ENCODE results near the gene ZNF282. TPM values are rescaled to one million over a fixed set of nuclear protein-coding genes. Genes with fewer than 3 reads are reported as not detected.
A peak's percentile ranks its signal among the peaks of the same experiment; 100 is the strongest.

The ZNF282 gene
- total RNA-seq, 2 experiments from 2014 or later = 41.1 to 46.3 TPM

- ATAC-seq (no peak), DNase-seq (no peak)
- Mint-ChIP-seq H3K4me1 (peaks cover 37% of the 10 kb centered on the region), H3K9me3 (ENCODE audit: low read depth) (no peaks in the 10 kb centered on the region), H3K27me3 (no peaks in the 10 kb centered on the region), H3K27ac (peak overlapping the region; percentile 9), H3K36me3 (ENCODE audit: low read depth) (peaks cover 29% of the 10 kb centered on the region), H3K4me3 (peak overlapping the region; percentile 78)
- intact Hi-C loops (cut with DNase I, micrococcal nuclease) = loop anchor here (1.0 to 10.0 kb wide), 11 partner anchors 45 to 520 kb away; partner anchors contain the start of genes ZNF212 (in 1 of the 2), ZNF398 (in 1 of the 2), ZNF746 (in 1 of the 2) and ZNF783 (in 1 of the 2)
- ChIA-PET POLR2A (interaction anchor here (1.0 to 2.0 kb wide), 5 partner anchors 9 to 90 kb away, joined by 3 to 7 read pairs (median 5); partner anchors contain the start of gene ZNF425), CTCF (interaction anchor here (0.6 to 4.4 kb wide), 27 partner anchors 9 to 435 kb away, joined by 3 to 30 read pairs (median 4); partner anchors contain the start of genes ZNF398 and ZNF783)
Observed at GRCh38 chr7:149194799-149195179, 557 bp upstream of the ZNF282 start.

DNA sequence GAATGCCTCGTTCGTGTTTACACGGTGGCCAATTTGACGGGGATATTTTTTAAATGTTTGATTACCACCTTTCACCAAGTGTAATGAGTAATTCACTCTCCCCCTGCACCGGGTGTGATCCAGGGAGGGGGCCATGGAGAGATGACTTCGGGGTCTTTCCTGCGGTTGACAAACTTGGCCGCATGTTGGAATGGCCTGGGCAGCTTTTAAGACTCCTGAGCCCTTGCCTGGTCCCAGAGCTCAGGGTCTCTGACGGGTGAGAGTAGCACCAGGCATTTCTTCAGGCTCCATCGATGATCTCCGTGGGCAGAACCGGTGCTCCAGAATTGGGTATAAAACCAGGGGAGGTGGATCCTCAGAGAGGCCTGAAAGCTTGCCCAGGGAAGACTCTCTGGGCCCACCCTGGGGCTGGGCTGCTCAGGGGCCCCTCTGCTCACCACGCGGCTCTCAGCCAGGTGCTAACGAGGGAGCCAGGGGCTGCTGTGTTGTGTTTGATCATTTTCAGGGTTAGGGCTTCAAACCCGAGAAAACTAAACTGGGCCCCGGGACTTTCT, 882 bp downstream of the ZNF282 start:
- H3K4me1 Mint-ChIP-seq = peaks cover 44% of the 10 kb centered on the region

GRCh38 chr7:149196705-149197171, 1.4 kb downstream of the ZNF282 start:
- Mint-ChIP-seq H3K27ac (peak overlapping the region; percentile 94), H3K36me3 (ENCODE audit: low read depth) (peaks cover 42% of the 10 kb centered on the region), H3K27me3 (no peaks in the 10 kb centered on the region), H3K9me3 (ENCODE audit: low read depth) (no peaks in the 10 kb centered on the region), H3K4me1 (peaks cover 43% of the 10 kb centered on the region), H3K4me3 (peak overlapping the region; percentile 95)
- DNase-seq = peak; percentile 39
- peak; percentile 11 for ATAC-seq
- POLR2A ChIA-PET = interaction anchor here (0.5 to 1.8 kb wide), 2 partner anchors 13 to 63 kb away, joined by 3 to 5 read pairs; no protein-coding TSS in a partner anchor
- intact Hi-C loops (cut with DNase I, micrococcal nuclease) = loop anchor here (5.0 to 10.0 kb wide), 4 partner anchors 218 to 518 kb away; partner anchors contain the start of gene ZNF746 (in 1 of the 2)
- CTCF ChIA-PET = interaction anchor here (1.0 to 2.0 kb wide), 2 partner anchors 10 to 88 kb away, joined by 4 to 12 read pairs; no protein-coding TSS in a partner anchor

More for the DNA sequence above, 882 bp downstream of the ZNF282 start:
- peak; percentile 35 for DNase-seq
- intact Hi-C loops (cut with DNase I, micrococcal nuclease) = loop anchor here (5.0 to 10.0 kb wide), 4 partner anchors 219 to 519 kb away; partner anchors contain the start of gene ZNF746 (in 1 of the 2)
- CTCF ChIA-PET = interaction anchor here (1.0 to 4.4 kb wide), 10 partner anchors 11 to 227 kb away, joined by 3 to 30 read pairs (median 6); partner anchors contain the start of gene ZNF398
- Mint-ChIP-seq H3K27me3 (no peaks in the 10 kb centered on the region), H3K36me3 (ENCODE audit: low read depth) (peaks cover 40% of the 10 kb centered on the region), H3K4me3 (peak overlapping the region; percentile 95), H3K9me3 (ENCODE audit: low read depth) (no peaks in the 10 kb centered on the region), H3K27ac (peak overlapping the region; percentile 94)
- POLR2A ChIA-PET = interaction anchor here (0.5 to 2.0 kb wide), 6 partner anchors 12 to 264 kb away, joined by 3 to 7 read pairs (median 5); partner anchors contain the start of gene ZNF398
- peak; percentile 13 for ATAC-seq

GRCh38 chr7:149197675-149198074, 2.3 kb downstream of the ZNF282 start:
- no peaks in the 10 kb centered on the region for H3K9me3 Mint-ChIP-seq (ENCODE audit: low read depth)
- H3K27me3 Mint-ChIP-seq = no peaks in the 10 kb centered on the region
- intact Hi-C loops (cut with DNase I, micrococcal nuclease) = loop anchor here (5.0 to 10.0 kb wide), 4 partner anchors 217 to 517 kb away; partner anchors contain the start of gene ZNF746 (in 1 of the 2)
- ATAC-seq (no peak), DNase-seq (no peak)
- H3K4me1 Mint-ChIP-seq = peaks cover 44% of the 10 kb centered on the region
- POLR2A ChIA-PET = interaction anchor here (1.8 kb wide), 1 partner anchor 12 kb away, joined by 5 read pairs; no protein-coding TSS in a partner anchor
- peak overlapping the region; percentile 56 for H3K27ac Mint-ChIP-seq
- H3K36me3 Mint-ChIP-seq (ENCODE audit: low read depth) = peaks cover 46% of the 10 kb centered on the region
- CTCF ChIA-PET = interaction anchor here (0.7 kb wide), 1 partner anchor 25 kb away, joined by 3 read pairs; no protein-coding TSS in a partner anchor
- H3K4me3 Mint-ChIP-seq = peak overlapping the region; percentile 95

DNA sequence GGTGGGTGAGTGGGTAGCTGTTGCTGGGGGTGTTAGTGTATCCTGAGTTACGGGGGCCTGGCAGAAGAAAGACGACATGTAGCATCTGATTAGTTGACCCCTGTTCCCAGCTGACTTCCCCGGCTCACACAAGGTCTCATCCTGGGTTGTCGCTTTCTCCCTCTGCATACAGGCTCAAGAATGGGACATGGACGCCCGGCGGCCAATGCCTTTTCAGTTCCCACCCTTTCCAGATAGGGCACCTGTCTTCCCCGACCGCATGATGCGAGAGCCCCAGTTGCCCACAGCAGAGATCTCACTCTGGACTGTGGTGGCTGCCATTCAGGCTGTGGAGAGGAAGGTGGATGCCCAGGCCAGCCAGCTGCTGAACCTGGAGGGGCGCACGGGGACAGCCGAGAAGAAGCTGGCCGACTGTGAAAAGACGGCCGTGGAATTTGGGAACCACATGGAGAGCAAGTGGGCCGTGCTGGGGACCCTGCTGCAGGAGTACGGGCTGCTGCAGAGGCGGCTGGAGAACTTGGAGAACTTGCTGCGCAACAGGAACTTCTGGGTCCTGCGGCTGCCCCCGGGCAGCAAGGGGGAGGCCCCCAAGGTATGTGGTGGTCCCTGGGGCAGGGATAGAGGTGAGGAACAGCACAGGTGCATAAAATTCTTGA, 2.9 kb downstream of the ZNF282 start:
- intact Hi-C loops (cut with DNase I, micrococcal nuclease) = loop anchor here (5.0 to 10.0 kb wide), 4 partner anchors 217 to 517 kb away; partner anchors contain the start of gene ZNF746 (in 1 of the 2)
- DNase-seq = no peak
- Mint-ChIP-seq H3K36me3 (ENCODE audit: low read depth) (peaks cover 52% of the 10 kb centered on the region), H3K9me3 (ENCODE audit: low read depth) (no peaks in the 10 kb centered on the region), H3K4me3 (no peak overlapping the region), H3K27me3 (no peaks in the 10 kb centered on the region), H3K27ac (no peak overlapping the region), H3K4me1 (peaks cover 50% of the 10 kb centered on the region)
- no peak for ATAC-seq
- ChIA-PET CTCF (no interaction called here), POLR2A (interaction anchor here (1.8 kb wide), 1 partner anchor 12 kb away, joined by 5 read pairs; no protein-coding TSS in a partner anchor)

- peaks cover 63% of the 10 kb centered on the region for H3K36me3 Mint-ChIP-seq (ENCODE audit: low read depth)
- H3K27me3 Mint-ChIP-seq = no peaks in the 10 kb centered on the region
- H3K4me3 Mint-ChIP-seq = no peak overlapping the region
- intact Hi-C loops (cut with DNase I, micrococcal nuclease) = loop anchor here (5.0 to 10.0 kb wide), 4 partner anchors 215 to 515 kb away; partner anchors contain the start of gene ZNF746 (in 1 of the 2)
- H3K9me3 Mint-ChIP-seq (ENCODE audit: low read depth) = no peaks in the 10 kb centered on the region
- ATAC-seq (no peak), DNase-seq (no peak)
- ChIA-PET POLR2A (interaction anchor here (0.7 kb wide), 1 partner anchor 401 kb away, joined by 16 read pairs; no protein-coding TSS in a partner anchor), CTCF (interaction anchor here (0.8 to 1.0 kb wide), 2 partner anchors 9 to 47 kb away, joined by 3 to 4 read pairs; no protein-coding TSS in a partner anchor)
- peak overlapping the region; percentile 35 for H3K27ac Mint-ChIP-seq
- peaks cover 56% of the 10 kb centered on the region for H3K4me1 Mint-ChIP-seq
Observed at GRCh38 chr7:149199234-149199995, 4.1 kb downstream of the ZNF282 start.

DNA sequence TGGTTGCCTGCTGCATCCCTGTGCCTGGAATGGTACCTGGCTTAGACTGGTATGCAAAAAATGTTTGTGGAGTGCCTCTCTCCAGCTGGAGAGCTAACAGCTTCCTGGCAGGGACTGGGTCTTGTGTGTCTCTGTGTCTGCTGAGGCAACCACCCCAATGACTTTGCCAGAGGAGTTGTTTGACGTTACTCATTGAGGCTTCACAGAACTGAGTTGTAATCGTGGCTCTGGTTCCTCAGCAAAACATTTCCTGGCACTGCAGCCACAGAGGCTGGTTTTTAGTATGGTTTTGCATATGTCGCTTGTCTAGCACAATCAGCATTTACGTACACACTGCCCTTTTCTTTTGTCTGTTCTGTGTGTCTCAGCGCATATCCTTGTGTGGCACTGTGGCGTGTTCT, 7.5 kb downstream of the ZNF282 start:
- Mint-ChIP-seq H3K27ac (peak overlapping the region; percentile 92), H3K27me3 (no peaks in the 10 kb centered on the region), H3K4me3 (no peak overlapping the region), H3K36me3 (ENCODE audit: low read depth) (peaks cover 71% of the 10 kb centered on the region), H3K4me1 (peaks cover 46% of the 10 kb centered on the region), H3K9me3 (ENCODE audit: low read depth) (no peaks in the 10 kb centered on the region)
- peak; percentile 68 for DNase-seq
- ChIA-PET POLR2A (interaction anchor here (0.6 to 1.2 kb wide), 2 partner anchors 9 to 58 kb away, joined by 3 read pairs; no protein-coding TSS in a partner anchor), CTCF (interaction anchor here (1.6 kb wide), 1 partner anchor 8 kb away, joined by 4 read pairs; the partner anchor contains the start of gene ZNF282)
- intact Hi-C loops (cut with DNase I, micrococcal nuclease) = no loop called here
- peak; percentile 91 for ATAC-seq

GRCh38 chr7:149205690-149206381, 10.5 kb downstream of the ZNF282 start:
- intact Hi-C loops (cut with DNase I, micrococcal nuclease) = no loop called here

DNA sequence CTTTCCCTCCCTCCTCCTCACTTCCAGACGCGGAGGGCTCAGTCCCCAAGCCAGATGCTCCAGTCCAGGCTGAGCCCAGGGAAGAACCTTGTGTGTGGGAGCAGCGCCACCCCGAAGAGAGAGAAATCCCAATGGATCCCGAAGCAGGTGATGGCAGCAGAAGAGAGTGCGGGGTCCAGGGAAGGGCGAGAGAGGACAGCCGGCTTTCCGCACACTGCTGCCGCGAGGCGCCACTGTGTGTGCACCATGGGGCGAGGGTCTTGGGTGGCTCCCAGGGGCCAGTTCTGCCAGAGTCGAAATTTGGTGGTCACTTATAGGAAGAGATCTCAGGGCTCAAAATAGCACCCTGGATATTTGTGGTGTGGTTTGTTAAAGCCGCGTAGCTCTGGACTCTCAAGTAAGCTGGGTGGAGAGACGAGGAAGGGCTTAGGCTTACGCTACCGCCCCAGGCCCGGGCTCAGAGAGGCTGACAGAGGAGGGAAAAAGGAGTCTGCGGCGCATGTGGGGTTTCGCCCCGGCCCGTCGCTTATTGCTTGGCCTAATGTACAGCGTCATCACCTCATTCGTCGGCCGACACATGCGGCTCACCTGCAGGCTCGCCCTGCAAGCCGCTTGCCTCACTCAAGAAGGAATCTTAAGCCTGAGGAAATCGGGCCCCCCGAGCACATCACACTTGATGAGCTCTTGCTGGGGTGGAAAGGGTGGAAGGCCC, 12.1 kb downstream of the ZNF282 start:
- H3K36me3 Mint-ChIP-seq (ENCODE audit: low read depth) = peaks cover 80% of the 10 kb centered on the region
- H3K27me3 Mint-ChIP-seq = no peaks in the 10 kb centered on the region
- CTCF ChIA-PET = interaction anchor here (0.6 to 1.5 kb wide), 4 partner anchors 11 to 153 kb away, joined by 3 to 4 read pairs (median 3); no protein-coding TSS in a partner anchor
- ATAC-seq = no peak
- DNase-seq = no peak
- H3K4me1 Mint-ChIP-seq = peaks cover 46% of the 10 kb centered on the region
- no peak overlapping the region for H3K4me3 Mint-ChIP-seq
- peak overlapping the region; percentile 59 for H3K27ac Mint-ChIP-seq
- intact Hi-C loops (cut with DNase I, micrococcal nuclease) = loop anchor here (2.0 kb wide), 1 partner anchor 31 kb away; the partner anchor contains the start of gene ZNF212 (in 2 of the 2)
- no peaks in the 10 kb centered on the region for H3K9me3 Mint-ChIP-seq (ENCODE audit: low read depth)
- POLR2A ChIA-PET = interaction anchor here (1.2 to 2.0 kb wide), 2 partner anchors 12 to 42 kb away, joined by 3 to 5 read pairs; partner anchors contain the start of gene ZNF282

More at GRCh38 chr7:149205690-149206381, 10.5 kb downstream of the ZNF282 start:
- Mint-ChIP-seq H3K9me3 (ENCODE audit: low read depth) (no peaks in the 10 kb centered on the region), H3K4me3 (no peak overlapping the region), H3K4me1 (peaks cover 49% of the 10 kb centered on the region), H3K27me3 (no peaks in the 10 kb centered on the region), H3K27ac (peak overlapping the region; percentile 5), H3K36me3 (ENCODE audit: low read depth) (peaks cover 76% of the 10 kb centered on the region)
- ChIA-PET CTCF (interaction anchor here (0.5 to 1.2 kb wide), 2 partner anchors 79 to 535 kb away, joined by 3 read pairs; no protein-coding TSS in a partner anchor), POLR2A (no interaction called here)
- ATAC-seq (no peak), DNase-seq (no peak)
